ENCODE data around the gene ANK3.

ANK3 gene

DNA sequence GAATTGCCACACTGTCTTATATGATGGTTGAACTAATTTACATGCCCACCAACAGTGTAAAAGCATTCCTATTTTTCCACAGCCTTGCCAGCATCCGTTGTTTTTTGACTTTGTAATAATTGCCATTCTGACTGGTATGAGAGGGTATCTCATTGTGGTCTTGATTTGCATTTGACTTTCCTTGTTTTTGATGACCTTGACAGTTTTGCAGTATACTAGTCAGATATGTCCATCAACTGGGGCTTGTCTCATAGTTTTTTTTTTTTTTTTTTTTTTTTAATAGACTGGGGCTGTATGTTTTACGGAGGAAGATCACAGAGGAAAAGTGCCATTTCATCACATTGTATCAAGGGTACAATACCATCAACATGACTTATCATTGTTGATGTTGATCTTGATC is 220.6 kb downstream of the ANK3 start:
- DNase-seq, result no peak

DNA sequence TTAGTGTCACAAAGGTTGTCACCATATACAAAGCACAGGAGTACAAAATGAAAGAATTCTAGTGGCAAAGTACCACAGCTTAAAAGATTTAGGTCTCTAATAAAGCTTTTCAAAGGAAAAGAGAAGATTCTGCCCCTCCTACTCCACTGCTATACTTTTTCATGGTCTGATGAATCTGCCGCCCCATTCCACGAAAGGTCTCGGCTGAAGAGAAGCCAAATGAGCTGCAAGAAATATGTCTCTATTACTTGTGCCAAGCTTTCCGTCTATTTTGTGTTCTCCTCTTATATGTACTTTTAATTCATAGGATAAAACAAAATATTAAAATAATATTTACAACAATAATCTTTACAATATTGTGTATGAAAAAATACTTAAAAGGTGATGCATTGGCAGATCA is 222.6 kb downstream of the ANK3 start:
- no peak for DNase-seq

DNA sequence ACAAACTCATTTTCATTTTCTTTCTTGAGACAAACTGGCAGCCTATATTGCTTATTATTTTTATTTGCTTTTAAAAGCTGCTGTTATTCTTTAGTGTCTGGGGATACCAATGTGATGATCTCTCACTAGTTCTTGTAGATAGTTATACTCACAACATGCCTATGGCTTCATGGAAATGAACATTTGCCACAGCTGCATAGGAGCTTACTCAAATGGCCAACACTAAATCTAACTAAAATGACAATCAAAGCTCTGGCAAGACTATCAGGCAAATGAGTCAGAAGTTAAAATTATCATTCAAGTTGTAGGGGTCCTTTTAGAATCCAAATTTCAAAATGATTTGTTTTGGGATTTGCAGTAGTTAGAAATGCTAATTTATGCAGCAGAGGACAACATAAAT is 225.9 kb downstream of the ANK3 start:
- DNase-seq, result no peak

DNA sequence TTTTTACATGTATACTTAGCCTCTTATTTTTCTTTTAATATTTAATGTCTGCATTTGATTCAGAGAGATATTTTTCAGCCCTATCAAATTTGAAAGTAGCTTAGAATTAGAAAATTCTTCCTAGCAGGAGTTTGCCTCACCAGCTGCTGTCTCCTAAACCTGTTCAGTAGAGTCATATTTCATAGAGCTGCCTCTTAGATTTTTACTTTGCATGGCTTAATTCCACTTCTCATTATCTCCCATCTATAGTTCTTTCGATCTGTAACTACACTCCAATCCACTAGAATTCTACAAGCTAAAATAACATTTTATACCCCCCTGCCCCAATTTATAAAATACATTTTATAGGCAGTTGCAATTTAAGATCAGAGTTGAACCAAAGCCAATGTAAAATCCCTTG is 227.0 kb downstream of the ANK3 start:
- no peak for DNase-seq

DNA sequence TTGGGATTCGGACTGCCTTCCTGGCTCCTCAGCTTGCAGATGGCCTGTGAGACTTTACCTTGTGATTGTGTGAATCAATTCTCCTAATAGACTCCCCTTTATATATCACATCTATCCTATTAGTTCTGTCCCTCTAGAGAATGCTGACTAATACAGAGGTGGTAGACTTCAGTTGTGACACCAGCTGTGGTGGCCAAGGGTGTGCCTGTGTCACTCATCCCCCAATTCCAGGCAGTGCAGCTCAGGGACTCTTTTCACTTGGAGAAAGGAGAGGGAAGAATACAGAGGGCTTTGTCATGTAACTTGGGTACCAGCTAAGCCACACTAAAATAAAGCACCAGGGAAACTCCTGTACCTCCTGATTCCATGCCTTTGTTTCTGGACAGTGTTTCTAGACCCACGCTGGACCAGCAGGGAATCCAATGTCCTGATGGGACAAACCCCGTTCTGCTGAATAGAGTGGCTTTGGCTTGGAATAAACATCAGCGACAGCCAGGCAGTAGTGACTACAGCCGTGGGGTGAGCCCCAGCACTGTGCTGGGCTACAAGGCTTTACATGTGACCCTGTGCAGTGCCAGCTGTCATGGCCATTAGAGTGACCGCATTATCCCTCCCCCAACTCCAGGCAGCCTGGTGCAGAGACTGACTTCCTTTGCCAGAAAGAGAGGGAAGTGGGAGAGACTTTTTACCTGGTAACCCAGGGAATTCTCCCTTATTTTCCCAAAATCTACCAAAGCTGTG is 233.6 kb downstream of the ANK3 start:
- no peak for DNase-seq

DNA sequence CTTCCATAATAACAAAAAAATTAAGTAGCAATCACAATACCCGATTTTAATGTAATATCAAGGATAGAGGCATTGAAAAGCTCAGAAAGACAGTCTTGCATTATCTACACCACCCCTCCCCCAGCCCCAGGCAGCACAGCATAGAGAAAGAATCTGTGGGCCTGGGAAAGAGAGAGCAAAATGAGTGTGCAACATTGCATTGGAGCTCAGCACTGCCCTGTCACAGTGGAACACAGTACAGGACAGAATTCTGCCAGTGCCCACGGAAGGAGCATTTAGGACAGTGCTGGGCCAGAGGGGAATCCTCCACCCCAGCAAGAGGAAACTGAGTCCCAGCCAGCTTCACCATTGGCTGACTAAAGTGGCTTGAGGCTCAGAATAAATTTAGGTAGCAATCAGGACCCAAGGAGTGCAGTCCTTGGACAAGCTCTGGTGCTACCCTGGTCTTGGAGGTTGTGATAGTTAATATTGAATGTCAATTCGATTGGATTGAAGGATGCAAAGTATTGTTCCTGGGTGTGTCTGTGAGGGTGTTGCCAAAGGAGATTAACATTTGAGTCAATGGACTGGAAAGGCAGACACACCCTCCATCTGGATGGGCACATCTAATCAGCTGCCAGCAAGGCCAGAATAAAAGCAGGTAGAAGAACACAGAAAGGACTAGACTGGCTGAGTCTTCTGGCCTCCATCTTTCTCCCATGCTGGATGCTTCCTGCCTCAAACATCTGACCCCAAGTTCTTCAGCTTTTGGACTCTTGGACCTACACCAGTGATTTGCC is 234.4 kb downstream of the ANK3 start:
- DNase-seq, result no peak

DNA sequence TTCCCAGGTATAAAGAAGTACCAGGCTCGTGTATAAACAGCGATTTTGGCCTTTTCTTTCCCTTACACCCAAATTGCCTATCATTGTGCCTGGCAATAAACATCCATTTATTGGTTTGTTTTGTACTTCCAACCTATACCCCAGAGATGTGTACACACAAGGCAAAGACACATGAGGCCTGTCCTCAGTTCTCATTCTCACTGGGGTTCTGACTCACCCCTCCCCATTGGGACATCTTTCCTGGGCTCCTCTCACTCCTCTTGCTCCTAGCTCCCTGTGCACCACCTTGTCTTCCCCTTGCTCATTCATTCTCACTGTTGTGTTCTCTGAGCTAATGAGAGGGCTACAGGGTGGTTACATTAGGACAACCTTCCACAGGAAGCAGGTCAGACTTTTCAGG is 240.7 kb downstream of the ANK3 start:
- no peak for DNase-seq

DNA sequence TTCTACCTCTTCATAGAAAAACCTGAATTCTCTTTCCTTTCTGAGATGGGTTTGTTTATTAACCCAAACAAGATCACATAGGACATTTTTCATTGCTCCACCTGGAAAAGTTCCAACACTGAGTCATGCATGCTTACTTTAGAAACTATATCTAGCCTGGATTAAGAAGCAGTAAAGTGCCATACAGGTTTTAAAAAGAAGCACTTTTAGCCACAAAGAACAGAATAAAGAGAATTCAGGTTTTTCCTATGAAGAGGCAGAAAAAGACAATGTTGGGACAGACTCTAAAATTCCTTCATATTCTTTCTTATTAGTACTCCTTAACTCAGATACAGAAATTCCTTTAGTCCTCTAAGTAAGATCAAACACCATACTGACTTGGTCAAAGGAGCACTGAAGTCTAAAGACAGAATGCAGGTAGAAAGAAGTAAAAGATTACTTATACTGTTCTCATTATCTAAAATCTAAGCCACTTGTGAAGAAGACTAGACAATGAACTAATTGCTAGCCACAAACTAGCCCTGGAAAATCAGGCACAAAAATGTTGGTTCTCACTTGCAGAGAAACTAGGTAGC is 241.3 kb downstream of the ANK3 start:
- no peak for DNase-seq

DNA sequence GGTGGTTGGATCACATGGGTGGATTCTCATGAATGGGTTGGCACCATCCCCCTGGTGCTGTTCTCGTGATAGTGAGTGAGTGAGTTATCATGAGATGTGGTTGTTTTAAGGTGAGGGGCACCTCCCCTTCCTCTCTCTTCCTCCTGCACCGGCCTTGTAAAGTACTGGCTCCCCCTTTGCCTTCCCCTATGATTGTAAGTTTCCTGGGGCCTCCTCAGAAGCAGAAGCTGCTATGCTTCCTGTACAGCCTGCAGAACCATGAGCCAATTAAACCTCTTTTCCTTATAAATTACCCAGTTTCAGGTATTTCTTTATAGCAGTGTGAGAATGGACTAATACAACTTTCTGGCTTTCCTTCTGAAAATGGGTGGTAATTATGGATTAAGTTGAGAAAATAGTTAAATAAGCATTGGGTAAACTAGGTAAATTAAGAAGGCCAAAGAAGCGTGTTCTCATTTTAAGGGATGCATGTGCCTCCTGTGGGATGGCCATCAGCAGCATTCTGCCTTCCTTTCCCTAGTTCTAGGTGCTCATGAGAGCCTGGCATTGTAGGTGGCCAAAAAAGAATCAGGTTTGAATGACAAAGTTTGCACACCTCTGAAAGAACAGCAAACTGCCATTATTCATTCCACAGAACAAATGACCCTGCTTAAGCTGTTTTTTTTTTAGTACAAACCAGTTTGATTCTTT is 242.0 kb downstream of the ANK3 start:
- no peak for DNase-seq

DNA sequence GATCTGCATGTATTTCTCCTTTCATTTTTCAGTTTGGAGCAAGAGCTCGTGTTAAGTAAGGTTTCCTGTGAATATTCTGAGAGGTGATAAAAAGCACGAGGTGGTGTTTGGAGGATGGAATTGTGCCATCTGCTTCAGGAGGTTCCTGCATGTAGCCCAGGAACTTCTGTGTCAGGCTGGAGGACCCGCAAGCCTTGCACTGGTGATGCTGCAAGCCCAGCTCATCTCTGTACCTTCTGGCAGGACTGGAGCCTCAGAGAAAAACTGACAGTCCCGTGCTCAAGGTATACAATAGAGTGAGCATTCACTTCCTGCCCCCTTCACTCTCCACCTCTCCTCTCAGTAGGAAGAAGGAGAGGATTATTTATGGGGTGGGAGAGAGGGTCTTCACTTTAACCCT is 242.7 kb downstream of the ANK3 start:
- DNase-seq, result no peak

DNA sequence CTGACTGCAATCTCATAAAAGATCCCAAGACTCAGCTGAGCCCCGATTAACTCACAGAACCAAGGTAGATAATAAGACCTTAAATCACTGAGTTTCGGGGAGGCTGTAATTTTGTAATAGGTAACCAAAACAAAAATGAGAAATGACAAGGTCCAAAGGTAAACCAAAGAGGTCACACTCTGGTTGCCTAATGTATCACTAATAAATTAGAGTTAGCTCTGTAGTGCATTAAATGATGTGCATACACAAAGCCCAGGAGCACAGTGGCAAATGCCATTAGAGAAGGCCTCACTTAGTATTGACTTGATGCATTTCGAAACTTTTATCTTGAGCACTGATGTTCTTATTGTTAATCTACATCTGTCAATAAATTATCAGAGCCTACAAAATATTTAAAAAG is 245.6 kb downstream of the ANK3 start:
- DNase-seq, result no peak

DNA sequence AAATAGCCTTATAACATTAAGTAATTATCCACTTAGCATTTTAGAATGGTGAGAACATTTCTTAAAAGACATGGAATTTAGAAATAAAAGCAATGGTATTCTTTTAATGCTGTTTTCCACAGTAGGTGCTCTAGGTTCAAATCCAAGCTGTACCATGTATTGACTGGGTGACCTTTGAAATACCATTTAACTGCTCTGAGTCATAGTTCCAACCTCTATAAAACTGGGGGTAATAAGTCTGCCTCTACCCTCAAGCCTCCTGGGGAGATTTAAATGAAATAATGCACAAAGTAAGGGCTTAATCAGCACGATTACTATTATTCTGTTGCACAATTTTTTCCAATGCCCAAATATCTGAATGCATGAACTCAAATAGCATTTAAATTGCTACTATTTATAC is 246.9 kb downstream of the ANK3 start:
- DNase-seq, result no peak

DNA sequence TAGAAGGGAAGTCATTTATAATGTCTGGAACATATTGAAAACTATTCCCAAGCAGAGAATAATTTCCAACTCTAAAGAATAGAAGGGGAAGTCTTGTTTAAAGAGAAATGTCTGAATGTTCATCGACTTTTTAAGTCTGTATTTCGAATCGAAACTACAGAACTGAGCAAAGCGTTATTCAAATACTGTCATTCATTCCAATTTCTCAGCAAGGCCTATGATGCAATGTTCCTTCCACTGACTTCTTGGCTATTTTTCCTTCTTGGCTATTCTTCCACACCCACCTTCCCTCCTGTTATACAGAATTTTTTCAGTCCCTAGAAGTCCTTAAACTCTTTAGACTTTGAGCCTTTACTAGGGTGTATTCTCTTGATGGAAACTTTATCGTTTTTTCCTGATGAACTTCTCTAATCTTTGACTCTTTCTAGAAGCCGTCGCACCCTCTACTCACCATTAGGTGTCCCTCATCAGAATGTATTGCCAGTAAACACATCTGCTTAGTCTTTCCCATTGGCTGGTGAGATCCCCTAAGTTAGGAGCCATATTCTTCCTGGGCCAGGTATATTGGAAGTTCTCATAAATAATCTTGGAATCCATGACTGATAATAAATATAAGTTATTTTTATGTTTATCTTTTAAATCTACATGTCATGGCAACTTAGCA is 247.6 kb downstream of the ANK3 start:
- DNase-seq, result no peak

DNA sequence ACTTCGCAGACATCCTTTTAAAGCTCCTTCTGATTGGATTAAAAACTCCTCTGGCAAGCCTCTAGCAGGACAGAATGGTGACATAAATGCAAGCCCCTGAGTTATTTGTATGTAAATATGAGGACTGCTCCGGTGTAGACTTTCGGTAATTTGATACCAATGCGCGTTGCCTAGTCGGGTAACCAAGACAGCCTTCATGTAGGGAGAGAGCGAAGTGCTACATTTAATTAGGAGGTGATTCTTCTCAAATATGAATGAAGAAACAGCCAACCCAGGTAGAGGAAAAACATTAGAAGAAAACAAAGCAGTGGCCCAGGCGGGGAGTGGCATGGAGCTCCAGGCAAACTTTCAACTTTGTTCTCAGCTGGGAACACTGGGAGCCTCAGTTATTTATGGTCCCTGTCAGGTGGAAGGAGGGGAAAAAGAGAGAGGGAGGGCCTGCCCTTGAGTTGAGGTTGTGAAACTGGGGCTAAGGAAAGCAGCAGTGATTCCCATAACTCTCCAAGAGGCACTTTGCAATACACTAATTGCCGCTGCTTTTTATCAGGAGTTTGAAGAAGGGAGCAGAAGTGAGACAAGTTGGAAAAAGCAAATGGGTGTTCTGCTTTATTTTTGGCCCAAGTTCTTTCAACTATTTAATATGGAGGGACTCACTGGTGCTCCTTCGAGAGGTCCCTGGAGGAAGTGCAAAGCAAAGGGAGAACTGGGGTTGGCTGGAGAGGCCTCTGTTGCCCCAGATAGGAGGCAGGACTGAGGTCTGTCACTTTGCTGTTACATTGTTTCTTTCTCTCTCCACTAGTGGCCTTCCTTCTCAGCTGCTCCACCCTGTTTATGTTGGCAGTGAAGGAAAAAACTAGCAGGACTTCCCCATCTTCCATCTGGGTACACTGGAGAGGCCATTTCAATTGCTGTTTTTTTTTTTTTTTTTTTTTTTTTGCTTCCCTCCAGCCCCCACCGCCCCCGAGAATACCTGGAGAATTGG is 248.7 kb downstream of the ANK3 start:
- no peak for DNase-seq

DNA sequence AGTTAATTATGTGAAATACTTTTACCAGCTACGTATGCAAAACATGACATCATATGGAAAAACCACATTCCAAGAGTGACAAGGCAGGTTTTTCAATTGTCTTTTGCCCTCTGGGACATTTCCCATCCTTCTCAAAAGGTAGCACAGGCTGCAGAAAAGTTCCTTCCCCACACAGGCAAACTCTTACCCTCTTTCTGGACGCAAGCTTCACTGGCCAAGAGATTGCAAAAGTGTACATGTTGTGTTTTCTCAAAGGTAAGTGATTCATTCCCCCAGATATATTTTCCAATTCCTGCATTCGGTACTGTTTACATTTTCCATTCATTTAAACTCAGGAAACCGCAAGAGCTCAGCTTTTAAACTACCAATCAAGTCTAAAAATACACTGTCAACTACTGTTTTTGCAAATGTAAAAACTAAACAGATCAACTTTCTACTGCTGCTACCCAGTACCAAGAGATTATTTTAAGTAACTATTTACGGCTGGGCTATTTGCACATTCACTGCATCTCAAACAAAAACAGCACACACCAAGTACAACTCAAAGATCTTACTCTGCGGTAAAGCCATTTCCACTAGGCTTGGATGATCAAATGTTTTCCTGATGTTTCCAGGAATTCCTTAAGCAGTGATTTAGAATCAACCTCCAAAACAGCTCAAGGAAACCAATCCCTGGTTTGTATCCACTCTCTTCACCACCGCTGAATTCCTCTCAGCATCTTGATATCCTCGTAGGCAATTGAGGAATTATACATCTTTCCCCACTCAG is 249.7 kb downstream of the ANK3 start:
- no peak for DNase-seq

DNA sequence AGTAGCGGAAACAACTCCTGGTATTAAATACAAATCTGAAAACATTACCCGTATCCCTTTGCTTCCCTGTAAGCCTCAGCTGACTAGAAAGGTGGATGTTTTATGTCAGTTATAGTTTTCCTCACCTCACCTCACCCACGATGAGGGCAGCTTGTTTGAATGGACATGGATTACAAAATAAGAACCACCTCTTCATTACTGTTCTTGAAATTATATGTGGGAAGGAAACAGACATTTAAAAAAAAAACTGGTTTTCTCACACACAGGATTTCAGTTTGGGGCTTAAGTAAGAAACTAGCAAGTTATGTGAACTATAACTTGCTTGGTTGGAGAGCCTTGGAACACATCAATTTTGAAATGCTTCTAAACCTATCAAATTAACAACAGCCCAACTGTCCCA is 250.4 kb downstream of the ANK3 start:
- DNase-seq, result no peak

DNA sequence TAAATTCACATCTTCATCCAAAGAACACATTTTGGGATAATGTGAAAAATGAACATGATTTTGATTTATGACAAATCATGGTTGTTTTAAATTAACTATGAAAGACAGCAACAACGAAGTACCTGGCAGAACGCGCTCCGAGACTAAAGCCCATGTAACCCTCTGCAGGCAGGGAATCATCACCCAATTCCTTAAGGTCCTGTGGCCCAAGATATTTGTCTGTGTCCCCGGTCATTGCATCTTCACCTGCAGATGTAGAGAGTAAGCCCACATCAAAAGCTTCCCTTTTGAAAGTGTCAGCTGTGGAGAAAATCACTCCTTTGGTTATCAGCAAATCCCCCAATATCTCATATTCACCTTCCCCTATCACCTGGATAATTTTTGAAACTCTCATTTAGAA is 250.8 kb downstream of the ANK3 start:
- DNase-seq, result no peak

DNA sequence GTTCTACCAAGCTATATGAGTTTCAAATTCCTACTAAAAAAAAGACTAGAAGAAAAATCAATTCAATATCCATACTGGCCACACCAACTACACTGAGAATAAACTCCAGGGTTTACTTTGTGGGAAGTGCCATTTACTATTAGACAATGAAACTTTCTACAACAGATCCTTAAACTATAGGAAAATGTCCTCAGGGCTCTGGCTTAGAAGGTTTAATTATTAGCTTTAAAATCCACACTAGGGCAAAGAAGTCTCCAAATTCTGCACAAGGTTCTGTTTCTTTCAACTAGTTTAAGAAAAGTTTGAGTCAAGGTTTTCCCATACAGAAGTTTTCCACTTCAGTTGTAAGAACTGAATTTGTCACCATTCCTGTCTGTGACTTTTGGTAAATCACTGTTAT is 251.6 kb downstream of the ANK3 start:
- DNase-seq, result no peak

DNA sequence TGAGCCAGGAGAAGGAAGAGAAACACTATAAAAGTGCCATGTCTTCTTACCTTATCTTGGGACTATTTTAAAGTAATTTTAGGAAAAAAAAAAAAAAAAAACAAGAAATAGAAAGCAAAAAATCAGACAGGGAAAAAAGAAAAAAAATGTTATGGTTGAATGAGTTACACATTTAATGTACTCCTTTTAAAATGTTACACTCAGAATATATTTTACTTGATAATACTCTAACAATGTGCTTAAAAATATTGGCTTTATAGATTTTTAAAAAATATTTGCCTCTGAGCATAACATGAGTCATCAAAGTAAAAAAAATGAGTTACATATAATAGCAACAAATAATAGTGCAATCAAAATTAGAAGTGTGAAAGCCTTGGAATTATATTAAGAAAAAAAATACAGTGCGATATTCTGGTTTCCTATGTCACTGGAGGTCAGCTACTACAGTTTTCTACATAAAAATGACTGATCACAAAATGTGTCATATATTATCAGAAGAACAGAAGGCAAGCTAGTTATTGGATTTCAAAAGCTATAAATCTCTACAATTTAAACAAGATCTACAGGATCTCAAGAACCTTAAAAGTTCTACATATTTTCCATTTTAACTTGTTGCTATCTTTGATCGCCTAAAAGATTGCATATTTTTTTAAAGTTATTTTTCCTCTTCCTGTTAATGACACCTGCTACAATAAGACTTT is 252.2 kb downstream of the ANK3 start:
- no peak for DNase-seq

DNA sequence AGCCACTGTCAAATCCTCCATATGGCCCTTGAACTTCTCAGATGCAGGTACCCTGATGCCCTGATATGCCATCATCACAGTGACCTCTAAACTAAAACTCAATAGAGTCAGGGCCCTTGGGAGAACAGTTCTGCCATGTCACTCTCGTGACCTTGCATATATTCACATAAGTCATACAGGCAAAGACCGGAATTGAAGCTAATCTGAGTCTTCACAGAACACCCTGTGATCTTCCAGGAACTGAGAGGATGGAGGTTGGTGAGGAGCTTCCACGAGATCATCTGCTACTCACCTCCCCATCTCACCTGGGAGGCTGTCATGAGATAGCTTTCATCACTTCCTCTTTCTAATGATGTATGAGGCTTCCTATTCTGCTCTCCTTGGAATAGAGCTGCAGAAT is 254.7 kb downstream of the ANK3 start:
- DNase-seq, result no peak

All from activated effector memory CD4-positive, alpha-beta T cell treated with Interleukin-2 at 50 U/mL for 16 hours (primary cell).